H1 (cell line): ENCODE data around the gene REL. TPM values are rescaled to one million over a fixed set of nuclear protein-coding genes. Genes with fewer than 3 reads are reported as not detected.

Source experiments
- CTCF ChIA-PET: fragments of 300-600 bp; sonication (Branson Sonifier 250); formaldehyde crosslinking; loops from one replicate; lab custom pipeline; 2021; ENCODE audit not compliant: partially characterized antibody; lab: Charles Lee
- POLR2A ChIA-PET: fragments of 300-600 bp; sonication (Branson Sonifier 250); formaldehyde crosslinking; loops from one replicate; lab custom pipeline; 2021; ENCODE audit warnings: inconsistent platforms; ENCODE audit not compliant: partially characterized antibody; lab: Charles Lee
- DNase-seq, 2 experiments: peaks; one replicate each; pipeline versions ENCODE4 v3.0.0 to v3.0.0-alpha.2; 2010 to 2022; ENCODE audit warnings: low spot score in 2 of 2, low read depth in 1 of 2, mixed read lengths in 1 of 2
- FAIRE-seq: peaks from 2 replicates; lab custom pipeline; 2011; peaks lifted over from hg19 to GRCh38; lab: Jason Lieb, UNC
- H2AFZ ChIP-seq: 2 replicates; pipeline ENCODE4 v1.8.1; 2012; ENCODE audit warnings: low read length, inconsistent platforms
- H2AK5ac ChIP-seq: 2 replicates; pipeline ENCODE4 v1.6.1; 2013; ENCODE audit warnings: low read depth, low read length
- H2BK120ac ChIP-seq: replicated peaks from 2 replicates; pipeline ENCODE3; 2013; ENCODE audit warnings: low read depth, low read length, inconsistent platforms
- H2BK12ac ChIP-seq: 2 replicates; pipeline ENCODE4 v1.6.1; 2013; ENCODE audit warnings: low read depth, low read length
- H2BK15ac ChIP-seq: 2 replicates; pipeline ENCODE4 v1.6.1; 2013; ENCODE audit warnings: low read length
- H2BK20ac ChIP-seq: 2 replicates; pipeline ENCODE4 v1.6.1; 2013; ENCODE audit warnings: low read length
- H2BK5ac ChIP-seq: 2 replicates; pipeline ENCODE4 v1.6.1; 2013; ENCODE audit warnings: low read depth, low read length
- H3K14ac ChIP-seq: 2 replicates; pipeline ENCODE4 v1.6.1; 2013; ENCODE audit warnings: inconsistent platforms; ENCODE audit not compliant: insufficient read length
- H3K18ac ChIP-seq: 2 replicates; pipeline ENCODE4 v1.6.1; 2013; ENCODE audit warnings: low read length; ENCODE audit errors: extremely low read depth
- H3K23ac ChIP-seq: 2 replicates; pipeline ENCODE4 v1.6.1; 2013; ENCODE audit warnings: inconsistent platforms; ENCODE audit not compliant: insufficient read length
- H3K23me2 ChIP-seq: 2 replicates; pipeline ENCODE4 v1.6.1; 2013; ENCODE audit warnings: low read depth, low read length
- H3K27ac ChIP-seq: 2 replicates; pipeline ENCODE4 v1.6.1; 2011; ENCODE audit warnings: low read depth, low read length, inconsistent platforms
- H3K27me3 ChIP-seq, 4 experiments: replicated peaks in 1 of 4; 1 replicate in 1 of 4; 2 replicates in 3 of 4; pipeline versions ENCODE4 v1.6.1 to v1.8.1; 2011 to 2013; ENCODE audit warnings: low read length in 3 of 4, mild to moderate bottlenecking in 3 of 4, inconsistent platforms in 2 of 4, mixed read lengths in 2 of 4, moderate library complexity in 1 of 4; ENCODE audit not compliant: control insufficient read depth in 3 of 4, insufficient read depth in 3 of 4; ENCODE audit errors: extremely low read depth in 1 of 4
- H3K36me3 ChIP-seq, 4 experiments: 2 replicates each; pipeline versions ENCODE4 v1.6.1 to v1.8.1; 2011 to 2013; ENCODE audit warnings: mild to moderate bottlenecking in 4 of 4, low read length in 3 of 4, moderate library complexity in 2 of 4, control low read depth in 1 of 4, inconsistent platforms in 1 of 4; ENCODE audit not compliant: insufficient read depth in 4 of 4, control insufficient read depth in 2 of 4
- H3K4ac ChIP-seq: replicated peaks from 2 replicates; pipeline ENCODE3; 2013; ENCODE audit warnings: low read length, low read depth, mixed read lengths, inconsistent platforms; ENCODE audit not compliant: insufficient read length
- H3K4me1 ChIP-seq, 4 experiments: replicated peaks in 1 of 4; 1 replicate in 1 of 4; 2 replicates in 3 of 4; pipeline versions ENCODE4 v1.6.1 to v1.8.1; 2011 to 2013; ENCODE audit warnings: low read length in 3 of 4, inconsistent platforms in 2 of 4, mixed read lengths in 1 of 4; ENCODE audit not compliant: insufficient read depth in 4 of 4, control insufficient read depth in 3 of 4
- H3K4me2 ChIP-seq, 2 experiments: 2 replicates each; pipeline versions ENCODE4 v1.6.1 to v1.8.1; 2011 to 2013; ENCODE audit warnings: low read depth in 2 of 2, low read length in 2 of 2, control low read depth in 1 of 2, inconsistent platforms in 1 of 2, mild to moderate bottlenecking in 1 of 2; ENCODE audit not compliant: insufficient read depth in 1 of 2
- H3K4me3 ChIP-seq, 4 experiments: fragments of 200-600, 300-600 bp in 1 of 4; sonication (generic), shearing (Covaris generic), sonication (Bioruptor Twin) in 1 of 4; 2 replicates each; pipeline versions ENCODE4 v1.5.1 to v1.8.1; 2011 to 2016; ENCODE audit warnings: low read length in 4 of 4, low read depth in 3 of 4, control low read depth in 2 of 4, inconsistent platforms in 2 of 4, mild to moderate bottlenecking in 2 of 4, mixed read lengths in 1 of 4, moderate library complexity in 1 of 4; ENCODE audit not compliant: insufficient read depth in 2 of 4; ENCODE audit errors: extremely low read depth in 1 of 4
- H3K56ac ChIP-seq: replicated peaks from 2 replicates; pipeline ENCODE3; 2013; ENCODE audit warnings: low read depth, mild to moderate bottlenecking, mixed read lengths, low read length, inconsistent platforms; ENCODE audit not compliant: insufficient read length
- H3K79me1 ChIP-seq: 2 replicates; pipeline ENCODE4 v1.6.1; 2013; ENCODE audit warnings: low read depth, low read length, control low read depth
- H3K79me2 ChIP-seq, 2 experiments: 2 replicates each; pipeline versions ENCODE4 v1.6.1 to v1.8.1; 2012 to 2013; ENCODE audit warnings: low read length in 2 of 2, mild to moderate bottlenecking in 2 of 2, inconsistent platforms in 1 of 2; ENCODE audit not compliant: insufficient read depth in 2 of 2, control insufficient read depth in 1 of 2
- H3K9ac ChIP-seq, 4 experiments: replicated peaks in 1 of 4; 1 replicate in 1 of 4; 2 replicates in 3 of 4; pipeline versions ENCODE4 v1.6.1 to v1.8.1; 2011 to 2013; ENCODE audit warnings: low read depth in 3 of 4, low read length in 3 of 4, control low read depth in 2 of 4, mild to moderate bottlenecking in 2 of 4, moderate library complexity in 2 of 4, inconsistent platforms in 1 of 4; ENCODE audit errors: extremely low read depth in 1 of 4
- H3K9me3 ChIP-seq, 2 experiments: 2 replicates each; pipeline versions ENCODE4 v1.6.1 to v1.8.1; 2012 to 2013; ENCODE audit warnings: mild to moderate bottlenecking in 2 of 2, moderate library complexity in 2 of 2, control low read depth in 1 of 2, inconsistent platforms in 1 of 2, low read depth in 1 of 2, low read length in 1 of 2, mixed read lengths in 1 of 2; ENCODE audit not compliant: insufficient read depth in 2 of 2
- H4K20me1 ChIP-seq, 2 experiments: replicated peaks in 1 of 2; 2 replicates each; pipeline versions ENCODE3 to v1.8.1; 2011 to 2013; ENCODE audit warnings: inconsistent platforms in 2 of 2, low read length in 2 of 2, mild to moderate bottlenecking in 1 of 2; ENCODE audit not compliant: insufficient read depth in 2 of 2, control insufficient read depth in 1 of 2
- H4K5ac ChIP-seq: 2 replicates; pipeline ENCODE4 v1.6.1; 2013; ENCODE audit warnings: low read length, low read depth, mixed read lengths, inconsistent platforms; ENCODE audit not compliant: insufficient read length
- H4K8ac ChIP-seq: 2 replicates; pipeline ENCODE4 v1.8.0; 2013; ENCODE audit warnings: mild to moderate bottlenecking, moderate library complexity, low read length, inconsistent platforms; ENCODE audit not compliant: insufficient read depth; ENCODE audit errors: extremely low read depth
- H4K91ac ChIP-seq: replicated peaks from 2 replicates; pipeline ENCODE3; 2013; ENCODE audit warnings: low read length, mixed read lengths, inconsistent platforms; ENCODE audit not compliant: insufficient read length
- CBX8 ChIP-seq: fragments of 300-800, 300-1000 bp; sonication (generic); IDR thresholded peaks from 2 replicates; pipeline ENCODE4 v1.7.1; 2016; ENCODE audit warnings: low read depth, low read length, borderline replicate concordance
- JUN ChIP-seq: IDR thresholded peaks from 2 replicates; pipeline ENCODE4 v1.6.1; 2011; ENCODE audit warnings: low read depth, mild to moderate bottlenecking, improper control_type of control experiment, low read length
- KDM1A ChIP-seq: fragments of 200-600, 300-600 bp; sonication (generic); IDR thresholded peaks from 2 replicates; pipeline ENCODE4 v1.7.1; 2016; ENCODE audit warnings: mild to moderate bottlenecking, low read length, borderline replicate concordance
- RXRA ChIP-seq: IDR thresholded peaks from 2 replicates; pipeline ENCODE4 v1.6.1; 2011; ENCODE audit warnings: low read depth, mild to moderate bottlenecking, low read length, moderate library complexity; ENCODE audit not compliant: insufficient read depth
- ZNF274 ChIP-seq: IDR thresholded peaks from 2 replicates; pipeline ENCODE4 v1.7.0; 2012; ENCODE audit warnings: low read length, borderline replicate concordance; ENCODE audit errors: extremely low read depth
- WGBS, 2 experiments: shearing (Covaris generic) in 1 of 2; methylation state at CpG; one replicate each; pipeline versions ENCODE4 v1.1.6 to v1.1.7; 2013 to 2015; ENCODE audit warnings: low lambda C conversion rate in 2 of 2, mixed read lengths in 2 of 2, inconsistent platforms in 1 of 2, low coverage in 1 of 2, missing lambda C conversion rate in 1 of 2; ENCODE audit not compliant: insufficient replicate concordance in 2 of 2, insufficient coverage in 1 of 2, insufficient read length in 1 of 2; ENCODE audit errors: extremely low coverage in 1 of 2, missing lambda C conversion rate in 1 of 2; 5-methylcytosine and 5-hydroxymethylcytosine counted together
- polyA plus RNA-seq, 7 experiments: library from polyadenylated mRNA; depleted of rRNA in 3 of 7; stranded (reverse) in 5 of 7; unstranded in 2 of 7; fragments of >200 nt in 5 of 7; fragments of 200-250 nt in 2 of 7; gene quantifications; 1 replicate in 5 of 7; 2 replicates in 1 of 7; 4 replicates in 1 of 7; pipeline versions ENCODE4 v1.2.1 to v1.2.3, GENCODE V29; 2011 to 2013; ENCODE audit warnings: missing spikeins in 2 of 7, mixed read lengths in 2 of 7
- total RNA-seq: library from RNA; stranded (reverse); fragmentation: NEBNext Ultra II Directional; extraction: Animal tissue kit (Norgen Biotek cat#: 25700); gene quantifications from 2 replicates; pipeline ENCODE4 v1.2.1, GENCODE V29; 2021

REL gene
- total and polyA plus RNA-seq, 2 of the 8 experiments (the other 6 are each of a cell fraction or from before 2014, with no cell fraction given): 1.5 to 7.5 TPM

DNA sequence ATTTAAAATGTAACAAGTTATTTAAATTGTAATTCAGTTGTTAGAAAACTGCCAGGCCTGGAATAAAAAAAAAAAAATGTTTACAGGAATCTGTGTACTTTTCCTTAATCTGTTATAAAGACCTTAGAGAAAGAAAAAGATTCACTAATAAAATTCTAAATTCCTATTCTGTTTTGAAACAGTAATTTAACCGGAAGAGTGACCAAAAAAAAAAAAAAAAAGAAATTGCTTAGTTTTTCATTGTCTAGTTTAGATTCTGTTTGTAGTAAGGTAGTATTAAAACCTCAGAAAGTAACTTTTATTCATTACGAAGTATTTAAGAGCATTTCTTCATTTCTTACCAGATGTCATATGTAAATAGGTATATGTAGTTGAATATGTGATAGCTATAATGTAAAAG, 2.5 kb downstream of the REL start:
- no peak overlapping the region for H2BK120ac ChIP-seq
- H2BK5ac ChIP-seq: no peak overlapping the region
- H3K56ac ChIP-seq: no peak overlapping the region
- H3K27me3 ChIP-seq: peaks cover 0 to 2% (median 0%) of the 10 kb centered on the region in 4 experiments; a peak in 1 of 7 replicates
- no peak overlapping the region for H2AK5ac ChIP-seq
- no peak overlapping the region for H3K14ac ChIP-seq
- peaks cover 0 to 2% of the 10 kb centered on the region in 2 experiments; a peak in 1 of 4 replicates for H3K79me2 ChIP-seq
- no peak for FAIRE-seq
- POLR2A ChIA-PET: no interaction called here
- H3K9me3 ChIP-seq: no peaks in the 10 kb centered on the region
- H3K18ac ChIP-seq: no peak overlapping the region
- H3K27ac ChIP-seq: no peak overlapping the region
- no peak overlapping the region for H2BK20ac ChIP-seq
- CTCF ChIA-PET: no interaction called here
- no peaks in the 10 kb centered on the region for H3K36me3 ChIP-seq
- H3K23me2 ChIP-seq: 0 out of 2 replicates have a peak, but pooled peaks cover 3% of the 10 kb centered on the region
- no peak overlapping the region for H4K8ac ChIP-seq
- H4K5ac ChIP-seq: no peak overlapping the region
- no peak overlapping the region for H2BK15ac ChIP-seq
- H3K4ac ChIP-seq: no peak overlapping the region
- H3K23ac ChIP-seq: no peak overlapping the region
- no peak for DNase-seq
- no peak overlapping the region; a peak in 1 of 4 replicates for H3K4me2 ChIP-seq
- H3K4me1 ChIP-seq: peaks cover 0 to 3% (median 0%) of the 10 kb centered on the region in 4 experiments; a peak in 4 of 7 replicates
- no peak overlapping the region for H4K91ac ChIP-seq
- H2AFZ ChIP-seq: no peak overlapping the region
- no peak overlapping the region for H3K9ac ChIP-seq
- WGBS, 2 experiments: 84% methylated on average over 2 of the region's 2 CpGs; no CpG with 5 or more reads in 1 of the 2 experiments
- peaks cover 0 to 2% of the 10 kb centered on the region in 2 experiments for H4K20me1 ChIP-seq
- no peak overlapping the region for H3K4me3 ChIP-seq
- H3K79me1 ChIP-seq: no peaks in the 10 kb centered on the region
- H2BK12ac ChIP-seq: no peak overlapping the region
- no peak for TF ChIP-seq CBX8
- TF ChIP-seq KDM1A: no peak
- TF ChIP-seq RXRA: no peak
- TF ChIP-seq JUN: no peak
- TF ChIP-seq ZNF274: no peak
